Lower leg skin (tissue), 3 donors: ENCODE results near the gene RPL11.

ENCODE experiments used
- CTCF ChIP-seq, 3 donors: fragments of 450-650 bp; IDR thresholded peaks; one replicate each; pipeline ENCODE4 v1.5.1; 2016; ENCODE audit warnings: antibody characterized with exemption in 3 of 3, mild to moderate bottlenecking in 3 of 3, moderate library complexity in 2 of 3
- POLR2A ChIP-seq, 2 donors: fragments of 450-650 bp; IDR thresholded peaks; one replicate each; pipeline ENCODE4 v1.6.1; 2016 to 2017; ENCODE audit warnings: antibody characterized with exemption in 2 of 2, mild to moderate bottlenecking in 1 of 2, moderate library complexity in 1 of 2

GRCh38 chr1:23701996-23702395 lies 10.4 kb downstream of the RPL11 start:
- TF ChIP-seq CTCF (IDR thresholded peaks at IDR 0.05) (no peak), POLR2A (IDR thresholded peaks at IDR 0.05) (no peak)
